ENCODE data around the gene CDH16.

The CDH16 gene

GRCh38 chr16:66915041-66915440, 3.6 kb downstream of the CDH16 start:
- no peak for TF ChIP-seq TAF1 (IDR thresholded peaks at IDR 0.05; ENCODE audit: borderline replicate concordance, insufficient read depth, low read length)
- TF ChIP-seq SIN3A (IDR thresholded peaks at IDR 0.05; ENCODE audit: borderline replicate concordance, insufficient read depth, low read length): no peak
- TF ChIP-seq REST (IDR thresholded peaks at IDR 0.05; ENCODE audit: insufficient read depth in 1 of 2, low read depth in 2 of 2, low read length in 2 of 2): no peak
- no peak for TF ChIP-seq POLR2AphosphoS5 (IDR thresholded peaks at IDR 0.05; ENCODE audit: low read depth, low read length)
- no peak for TF ChIP-seq FOXP2 (optimal IDR thresholded peaks at IDR 0.05; ENCODE audit: borderline replicate concordance, extremely low read depth, extremely low read length, insufficient read depth)

GRCh38 chr16:66914541-66914940, 4.1 kb downstream of the CDH16 start:
- TF ChIP-seq FOXP2 (optimal IDR thresholded peaks at IDR 0.05; ENCODE audit: borderline replicate concordance, extremely low read depth, extremely low read length, insufficient read depth) (no peak), TAF1 (IDR thresholded peaks at IDR 0.05; ENCODE audit: borderline replicate concordance, insufficient read depth, low read length) (no peak), REST (IDR thresholded peaks at IDR 0.05; ENCODE audit: insufficient read depth in 1 of 2, low read depth in 2 of 2, low read length in 2 of 2) (no peak), SIN3A (IDR thresholded peaks at IDR 0.05; ENCODE audit: borderline replicate concordance, insufficient read depth, low read length) (no peak), POLR2AphosphoS5 (IDR thresholded peaks at IDR 0.05; ENCODE audit: low read depth, low read length) (no peak)

GRCh38 chr16:66913711-66914110, 5.0 kb downstream of the CDH16 start:
- TF ChIP-seq TAF1 (IDR thresholded peaks at IDR 0.05; ENCODE audit: borderline replicate concordance, insufficient read depth, low read length) (no peak), FOXP2 (optimal IDR thresholded peaks at IDR 0.05; ENCODE audit: borderline replicate concordance, extremely low read depth, extremely low read length, insufficient read depth) (no peak), SIN3A (IDR thresholded peaks at IDR 0.05; ENCODE audit: borderline replicate concordance, insufficient read depth, low read length) (no peak), REST (IDR thresholded peaks at IDR 0.05; ENCODE audit: insufficient read depth in 1 of 2, low read depth in 2 of 2, low read length in 2 of 2) (no peak), POLR2AphosphoS5 (IDR thresholded peaks at IDR 0.05; ENCODE audit: low read depth, low read length) (no peak)

GRCh38 chr16:66913081-66913480, 5.6 kb downstream of the CDH16 start:
- peak; percentile 43 to 80; a peak in 3 of 4 replicates for TF ChIP-seq REST (IDR thresholded peaks at IDR 0.05; ENCODE audit: insufficient read depth in 1 of 2, low read depth in 2 of 2, low read length in 2 of 2)
- TF ChIP-seq TAF1 (IDR thresholded peaks at IDR 0.05; ENCODE audit: borderline replicate concordance, insufficient read depth, low read length): no peak
- TF ChIP-seq FOXP2 (optimal IDR thresholded peaks at IDR 0.05; ENCODE audit: borderline replicate concordance, extremely low read depth, extremely low read length, insufficient read depth): no peak
- no peak for TF ChIP-seq SIN3A (IDR thresholded peaks at IDR 0.05; ENCODE audit: borderline replicate concordance, insufficient read depth, low read length)
- TF ChIP-seq POLR2AphosphoS5 (IDR thresholded peaks at IDR 0.05; ENCODE audit: low read depth, low read length): no peak

- no peak for TF ChIP-seq POLR2AphosphoS5 (IDR thresholded peaks at IDR 0.05; ENCODE audit: low read depth, low read length)
- no peak for TF ChIP-seq REST (IDR thresholded peaks at IDR 0.05; ENCODE audit: insufficient read depth in 1 of 2, low read depth in 2 of 2, low read length in 2 of 2)
- TF ChIP-seq SIN3A (IDR thresholded peaks at IDR 0.05; ENCODE audit: borderline replicate concordance, insufficient read depth, low read length): no peak
- no peak for TF ChIP-seq TAF1 (IDR thresholded peaks at IDR 0.05; ENCODE audit: borderline replicate concordance, insufficient read depth, low read length)
- no peak for TF ChIP-seq FOXP2 (optimal IDR thresholded peaks at IDR 0.05; ENCODE audit: borderline replicate concordance, extremely low read depth, extremely low read length, insufficient read depth)
Measured at GRCh38 chr16:66911801-66912200, 6.9 kb downstream of the CDH16 start.
